Spleen (tissue), 7 donors: ENCODE results near the gene TMX4.

Experiments
- CTCF ChIP-seq, 11 experiments: fragments of 200-600 bp in 7 of 11; fragments of 450-650 bp in 4 of 11; sonication (generic) in 4 of 11; IDR thresholded peaks in 8 of 11; conservative IDR thresholded peaks in 3 of 11; 1 replicate in 7 of 11; 2 replicates in 4 of 11; pipeline versions ENCODE4 v1.4.0 to v1.8.0; 2016 to 2021; ENCODE audit warnings: antibody characterized with exemption in 11 of 11, inconsistent platforms in 4 of 11, mild to moderate bottlenecking in 1 of 11
- POLR2A ChIP-seq, 3 donors: fragments of 450-650 bp; IDR thresholded peaks; one replicate each; pipeline ENCODE4 v1.5.1; 2017; ENCODE audit warnings: antibody characterized with exemption in 3 of 3, mild to moderate bottlenecking in 1 of 3
- donor health status: DM: no; HTN: no; CAD: no; lungs with moderate emphysema.
- donor health status: DM: no; HTN: no; CAD: no.
- donor health status: DM: no; HTN: no; CAD: no.

- TF ChIP-seq POLR2A (IDR thresholded peaks at IDR 0.05) (no peak), CTCF (IDR thresholded peaks at IDR 0.05 in 8 of 11, conservative IDR thresholded peaks at IDR 0.05 in 3 of 11) (no peak)
These were observed 75.7 kb downstream of the TMX4 start for GRCh38 chr20:7943891-7944290.
